Measurements from ENCODE around the gene TAF5. TPM values are rescaled to one million over a fixed set of nuclear protein-coding genes. Genes with fewer than 3 reads are reported as not detected.
A peak's percentile ranks its signal among the peaks of the same experiment; 100 is the strongest.
"Not testable (repeated sequence)": the region's sequence is repeated elsewhere in the genome, so short reads cannot be mapped to it uniquely, and the experiment has no call there.

Gene TAF5
- 6.4 and 6.9 TPM in 2 replicates for total RNA-seq (2014; rRNA removed; shearing (Covaris generic))

- DNase-seq (ENCODE audit: low spot score), result peak; percentile 96
These were observed at the start of gene TAF5 for GRCh38 chr10:103367782-103368518. TAF5 (plus strand) TSS chr10:103367976; CDS start chr10:103367990, 14 bp downstream.

- no peak for DNase-seq (ENCODE audit: low spot score)
These were observed 39.9 kb upstream of the TAF5 start for GRCh38 chr10:103327906-103328305.

GRCh38 chr10:103333934-103334520, 33.7 kb upstream of the TAF5 start:
- DNase-seq (ENCODE audit: low spot score), result peak; percentile 8

GRCh38 chr10:103334567-103334966, 33.2 kb upstream of the TAF5 start:
- no peak for DNase-seq (ENCODE audit: low spot score)

GRCh38 chr10:103336370-103336769, 31.4 kb upstream of the TAF5 start:
- DNase-seq (ENCODE audit: low spot score), result no peak

GRCh38 chr10:103350175-103350516, 17.6 kb upstream of the TAF5 start:
- DNase-seq (ENCODE audit: low spot score), result no peak

GRCh38 chr10:103350517-103351260, 17.1 kb upstream of the TAF5 start, which contains the start of gene PCGF6:
PCGF6 (minus strand) TSS chr10:103351140; CDS start chr10:103351066, 74 bp downstream.
- peak; percentile 53 for DNase-seq (ENCODE audit: low spot score)

- no peak for DNase-seq (ENCODE audit: low spot score)
These were observed 14.5 kb upstream of the TAF5 start for GRCh38 chr10:103353281-103353680.

- not testable (repeated sequence) for DNase-seq (ENCODE audit: low spot score)
These were observed 13.2 kb upstream of the TAF5 start for GRCh38 chr10:103354567-103354966.

GRCh38 chr10:103355906-103356599, 11.7 kb upstream of the TAF5 start:
- DNase-seq (ENCODE audit: low spot score), result no peak

- not testable (repeated sequence) for DNase-seq (ENCODE audit: low spot score)
These were observed 8.3 kb upstream of the TAF5 start for GRCh38 chr10:103359493-103359892.

- DNase-seq (ENCODE audit: low spot score), result not testable (repeated sequence)
These were observed 7.0 kb upstream of the TAF5 start for GRCh38 chr10:103360791-103361190.

GRCh38 chr10:103367379-103367781, 396 bp upstream of the TAF5 start:
- no peak for DNase-seq (ENCODE audit: low spot score)

GRCh38 chr10:103373544-103373943, 5.8 kb downstream of the TAF5 start:
- DNase-seq (ENCODE audit: low spot score), result no peak

GRCh38 chr10:103374263-103374662, 6.5 kb downstream of the TAF5 start:
- no peak for DNase-seq (ENCODE audit: low spot score)

GRCh38 chr10:103382769-103383168, 15.0 kb downstream of the TAF5 start:
- DNase-seq (ENCODE audit: low spot score), result no peak

- no peak for DNase-seq (ENCODE audit: low spot score)
These were observed 26.4 kb downstream of the TAF5 start for GRCh38 chr10:103394180-103394579.

- no peak for DNase-seq (ENCODE audit: low spot score)
These were observed 27.9 kb downstream of the TAF5 start for GRCh38 chr10:103395754-103396066.

GRCh38 chr10:103396067-103396788, 28.5 kb downstream of the TAF5 start, which contains the start of the genes ATP5MK and PDCD11:
ATP5MK (minus strand) TSS chr10:103396475; CDS start chr10:103392457, 4,018 bp downstream.
PDCD11 (plus strand) TSS chr10:103396626; CDS start chr10:103398427, 1,801 bp downstream.
- peak; percentile 98 for DNase-seq (ENCODE audit: low spot score)

- DNase-seq (ENCODE audit: low spot score), result no peak
These were observed 29.0 kb downstream of the TAF5 start for GRCh38 chr10:103396789-103397087.

- no peak for DNase-seq (ENCODE audit: low spot score)
These were observed 29.5 kb downstream of the TAF5 start for GRCh38 chr10:103397191-103397825.
